Left ventricle myocardium inferior (tissue), 1 donor: ENCODE measurements around the gene COL15A1. TPM values are rescaled to one million over a fixed set of nuclear protein-coding genes. Genes with fewer than 3 reads are reported as not detected.
"Not testable (repeated sequence)": the region's sequence is repeated elsewhere in the genome, so short reads cannot be mapped to it uniquely, and the experiment has no call there.

Experiments used
- DNase-seq: peaks from one replicate; pipeline ENCODE4 v3.0.0-alpha.2; 2020
- H3K27ac ChIP-seq: fragments of 200-600 bp; replicated peaks from 2 replicates; pipeline ENCODE4 v1.8.0; 2021
- H3K27me3 ChIP-seq: fragments of 200-600 bp; 2 replicates; pipeline ENCODE4 v1.8.0; 2021; ENCODE audit warnings: low read depth
- H3K36me3 ChIP-seq: fragments of 200-600 bp; 2 replicates; pipeline ENCODE4 v1.8.0; 2021
- H3K4me1 ChIP-seq: fragments of 200-600 bp; 2 replicates; pipeline ENCODE4 v1.8.0; 2021
- H3K4me3 ChIP-seq: fragments of 200-600 bp; 2 replicates; pipeline ENCODE4 v1.8.0; 2021; ENCODE audit warnings: mild to moderate bottlenecking, moderate library complexity
- H3K9me3 ChIP-seq: fragments of 200-600 bp; replicated peaks from 2 replicates; pipeline ENCODE4 v1.8.0; 2021
- intact Hi-C: fragments of 100-400 bp; cut with micrococcal nuclease; formaldehyde crosslinking; loops from one replicate; pipeline ENCODE4 v1.11.0; 2022
- total RNA-seq: library from RNA; stranded (reverse); fragmentation: NEBNext Ultra II Directional; extraction: Animal tissue kit (Norgen Biotek cat#: 25700); gene quantifications from one replicate; pipeline ENCODE4 v1.2.1, GENCODE V29; 2021
- TF ChIP-seq, protein P1 (sequence below): fragments of 200-600 bp; IDR thresholded peaks from 2 replicates; pipeline ENCODE4 v1.8.0; 2021; ENCODE audit warnings: antibody characterized with exemption, mild to moderate bottlenecking, borderline replicate concordance
- donor health status: DM: no; HTN: yes; CAD: no; lungs with severe emphysema.

Gene COL15A1
- total RNA-seq, 1 donor from 2014 or later, result 45.4 TPM

GRCh38 chr9:99005651-99006050, 61.9 kb downstream of the COL15A1 start:
- intact Hi-C loops, result no loop called here
- Histone ChIP-seq H3K36me3 (peaks cover 45% of the 10 kb centered on the region), H3K4me1 (peaks cover 16% of the 10 kb centered on the region), H3K9me3 (peaks cover 6% of the 10 kb centered on the region), H3K27ac (no peak overlapping the region), H3K4me3 (no peak overlapping the region), H3K27me3 (no peaks in the 10 kb centered on the region)
- TF ChIP-seq, protein P1, sequence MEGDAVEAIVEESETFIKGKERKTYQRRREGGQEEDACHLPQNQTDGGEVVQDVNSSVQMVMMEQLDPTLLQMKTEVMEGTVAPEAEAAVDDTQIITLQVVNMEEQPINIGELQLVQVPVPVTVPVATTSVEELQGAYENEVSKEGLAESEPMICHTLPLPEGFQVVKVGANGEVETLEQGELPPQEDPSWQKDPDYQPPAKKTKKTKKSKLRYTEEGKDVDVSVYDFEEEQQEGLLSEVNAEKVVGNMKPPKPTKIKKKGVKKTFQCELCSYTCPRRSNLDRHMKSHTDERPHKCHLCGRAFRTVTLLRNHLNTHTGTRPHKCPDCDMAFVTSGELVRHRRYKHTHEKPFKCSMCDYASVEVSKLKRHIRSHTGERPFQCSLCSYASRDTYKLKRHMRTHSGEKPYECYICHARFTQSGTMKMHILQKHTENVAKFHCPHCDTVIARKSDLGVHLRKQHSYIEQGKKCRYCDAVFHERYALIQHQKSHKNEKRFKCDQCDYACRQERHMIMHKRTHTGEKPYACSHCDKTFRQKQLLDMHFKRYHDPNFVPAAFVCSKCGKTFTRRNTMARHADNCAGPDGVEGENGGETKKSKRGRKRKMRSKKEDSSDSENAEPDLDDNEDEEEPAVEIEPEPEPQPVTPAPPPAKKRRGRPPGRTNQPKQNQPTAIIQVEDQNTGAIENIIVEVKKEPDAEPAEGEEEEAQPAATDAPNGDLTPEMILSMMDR, result no peak
- no peak for DNase-seq

DNA sequence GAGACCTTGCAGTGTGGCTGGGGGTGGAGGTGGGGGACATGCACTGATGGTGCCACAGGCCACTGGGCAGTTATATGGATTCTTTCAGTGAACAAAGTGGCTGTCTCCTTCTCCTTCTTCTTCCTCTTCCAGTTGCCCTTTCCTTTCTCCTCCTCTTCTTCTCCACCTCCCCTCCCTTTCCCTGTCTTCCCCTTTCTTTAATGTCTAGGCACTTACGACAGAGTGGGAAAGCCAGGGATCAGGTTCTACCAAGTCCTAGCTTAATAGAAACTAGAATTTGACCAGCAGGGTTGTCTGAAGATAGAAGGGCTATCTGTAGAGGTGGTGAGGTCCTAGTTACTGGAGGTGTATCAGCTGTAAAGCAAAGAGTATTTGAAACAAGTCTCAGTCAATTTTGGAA, 62.8 kb downstream of the COL15A1 start:
- Histone ChIP-seq H3K27ac (no peak overlapping the region), H3K4me1 (peaks cover 12% of the 10 kb centered on the region), H3K27me3 (no peaks in the 10 kb centered on the region), H3K4me3 (no peak overlapping the region), H3K9me3 (peaks cover 12% of the 10 kb centered on the region), H3K36me3 (peaks cover 44% of the 10 kb centered on the region)
- intact Hi-C loops, result no loop called here
- no peak for DNase-seq
- TF ChIP-seq, protein P1, result no peak

DNA sequence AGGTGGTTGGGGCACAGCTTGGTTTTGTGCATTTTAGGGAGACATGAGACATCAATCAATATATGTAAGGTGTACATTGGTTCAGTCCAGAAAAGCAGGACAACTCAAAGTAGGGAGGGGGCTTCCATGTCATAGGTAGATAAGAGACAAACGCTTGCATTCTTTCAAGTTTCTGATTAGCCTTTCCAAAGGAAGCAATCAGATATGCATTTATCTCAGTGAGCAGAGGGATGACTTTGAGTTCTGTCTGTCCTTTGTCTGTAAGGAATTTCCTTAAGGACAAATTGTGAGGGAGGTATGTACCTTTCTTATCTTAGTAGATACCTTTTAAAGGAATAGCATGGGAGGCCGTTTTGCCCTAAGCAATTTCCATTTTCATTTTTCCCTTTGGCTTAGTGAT, 63.3 kb downstream of the COL15A1 start:
- no peak for DNase-seq
- intact Hi-C loops, result no loop called here
- Histone ChIP-seq H3K36me3 (peaks cover 40% of the 10 kb centered on the region), H3K4me3 (no peak overlapping the region), H3K27ac (no peak overlapping the region), H3K27me3 (no peaks in the 10 kb centered on the region), H3K4me1 (peaks cover 12% of the 10 kb centered on the region), H3K9me3 (peaks cover 12% of the 10 kb centered on the region)
- TF ChIP-seq, protein P1, result no peak

DNA sequence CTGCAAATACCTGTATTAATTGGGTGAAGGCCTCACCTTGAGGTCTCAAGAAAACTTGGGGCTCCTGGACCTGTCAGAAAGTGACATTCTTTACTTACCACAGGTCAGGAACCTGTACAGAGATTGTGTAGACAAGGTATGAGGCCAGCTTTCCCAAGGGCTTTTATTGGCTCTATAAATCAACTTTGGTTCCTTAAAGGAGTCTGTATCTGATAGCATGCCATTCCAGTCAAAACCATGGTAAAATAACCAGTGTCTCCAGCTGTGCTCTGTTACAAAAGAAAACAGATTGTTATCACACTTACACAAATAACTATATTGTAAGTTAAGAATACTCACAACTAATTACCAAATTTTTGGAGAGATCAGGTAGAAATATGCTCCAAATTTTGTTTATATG, 64.5 kb downstream of the COL15A1 start:
- intact Hi-C loops, result no loop called here
- peaks cover 36% of the 10 kb centered on the region for H3K36me3 ChIP-seq

DNA sequence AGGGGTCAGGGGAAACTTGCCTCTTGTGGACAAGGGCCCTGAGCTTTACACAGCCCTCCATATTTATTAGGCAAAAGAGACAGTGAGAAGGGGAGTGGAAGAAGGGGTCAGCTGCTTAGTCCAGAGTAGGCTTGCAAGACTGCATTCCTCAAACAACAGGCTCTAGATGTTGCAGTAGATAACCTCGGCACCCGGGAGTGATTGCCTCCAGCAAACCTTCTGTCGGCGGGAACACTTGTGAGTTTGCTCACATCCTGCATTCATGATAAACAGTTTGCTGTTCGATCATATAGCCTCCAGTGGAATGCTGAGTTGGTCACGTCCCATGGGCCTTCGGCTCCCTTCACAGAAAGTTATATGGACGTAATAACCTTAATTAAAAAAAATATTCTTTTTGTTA, 66.7 kb downstream of the COL15A1 start:
- intact Hi-C loops, result loop anchor here (10.0 kb wide), 1 partner anchor 124 kb away; no protein-coding TSS in a partner anchor
- peaks cover 12% of the 10 kb centered on the region for H3K9me3 ChIP-seq
- not testable (repeated sequence) for H3K27ac ChIP-seq, H3K4me3 ChIP-seq, DNase-seq, H3K27me3 ChIP-seq
- peaks cover 19% of the 10 kb centered on the region for H3K36me3 ChIP-seq
- peaks cover 12% of the 10 kb centered on the region for H3K4me1 ChIP-seq

More for the DNA sequence above, 64.5 kb downstream of the COL15A1 start:
- Histone ChIP-seq H3K9me3 (peaks cover 12% of the 10 kb centered on the region), H3K27ac (no peak overlapping the region), H3K4me1 (peaks cover 12% of the 10 kb centered on the region), H3K27me3 (no peaks in the 10 kb centered on the region), H3K4me3 (no peak overlapping the region)
- TF ChIP-seq, protein P1, result no peak
- no peak for DNase-seq

- H3K4me3 ChIP-seq, result no peak overlapping the region
- intact Hi-C loops, result loop anchor here (10.0 kb wide), 1 partner anchor 124 kb away; no protein-coding TSS in a partner anchor
- TF ChIP-seq, protein P1, result no peak
- H3K36me3 ChIP-seq, result peaks cover 27% of the 10 kb centered on the region
- H3K27ac ChIP-seq, result no peak overlapping the region
- peaks cover 8% of the 10 kb centered on the region for H3K4me1 ChIP-seq
- DNase-seq, result no peak
- H3K27me3 ChIP-seq, result no peaks in the 10 kb centered on the region
- H3K9me3 ChIP-seq, result peaks cover 12% of the 10 kb centered on the region
These were observed 67.5 kb downstream of the COL15A1 start for GRCh38 chr9:99011161-99011709.
